ENCODE data around the gene GPR84. TPM values are rescaled to one million over a fixed set of nuclear protein-coding genes. Genes with fewer than 3 reads are reported as not detected.
A peak's percentile ranks its signal among the peaks of the same experiment; 100 is the strongest.
"Not testable (repeated sequence)": the region's sequence is repeated elsewhere in the genome, so short reads cannot be mapped to it uniquely, and the experiment has no call there.

Gene GPR84
- total and polyA plus RNA-seq, 4 experiments from 2014 or later = 0.36 TPM; not detected in 3

DNA sequence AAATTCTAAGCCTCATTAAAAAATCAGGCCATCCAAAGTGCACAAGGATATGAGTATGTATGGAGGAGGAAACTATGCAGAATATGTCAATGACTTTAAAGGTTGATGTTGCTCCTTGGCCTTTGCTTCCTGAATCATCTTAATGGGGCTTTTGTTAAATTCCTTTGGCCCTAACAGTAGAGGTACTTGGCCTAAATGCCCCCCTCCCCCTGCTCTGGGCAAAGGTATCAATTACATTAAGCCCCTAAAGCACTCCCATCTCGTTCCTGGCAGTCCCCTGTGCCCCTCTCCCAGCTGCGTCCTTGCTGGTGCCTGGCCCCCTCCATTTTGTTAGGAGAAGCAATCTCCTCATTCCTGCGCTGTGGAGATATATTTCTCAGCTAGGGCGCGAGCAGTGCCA is 34.5 kb downstream of the GPR84 start:
- Histone ChIP-seq H3K4me1 (ENCODE audit: insufficient read depth, low read length) (peaks cover 68% of the 10 kb centered on the region), H3K36me3 (ENCODE audit: insufficient read depth, low read length) (no peaks in the 10 kb centered on the region), H3K27me3 (ENCODE audit: insufficient read depth, low read length) (no peaks in the 10 kb centered on the region), H3K4me3 (ENCODE audit: low read length in 2 of 2) (no peak overlapping the region), H3K27ac (ENCODE audit: low read depth, low read length) (no peak overlapping the region), H3K9me3 (ENCODE audit: control insufficient read depth in 1 of 2, low read length in 2 of 2) (no peaks in the 10 kb centered on the region)
- DNase-seq = no peak
- peak overlapping the region in 2 of 8 donors; percentile 23 to 54 for H3K4me3 Mint-ChIP-seq
- intact Hi-C loops (cut with micrococcal nuclease) = no loop called here
- peak overlapping the region; percentile 43 to 78 (median 65) for H3K27ac Mint-ChIP-seq
- CTCF ChIA-PET (ENCODE audit: partially characterized antibody) = interaction anchor here (1.5 kb wide), 2 partner anchors 39 to 78 kb away, joined by 5 to 6 read pairs; no protein-coding TSS in a partner anchor
- H3K27me3 Mint-ChIP-seq = no peaks in the 10 kb centered on the region
- peaks cover 40 to 80% (median 57%) of the 10 kb centered on the region in 4 donors for H3K4me1 Mint-ChIP-seq
- POLR2A ChIA-PET (ENCODE audit: partially characterized antibody) = interaction anchor here (0.8 to 2.4 kb wide), 2 partner anchors 29 to 38 kb away, joined by 3 to 8 read pairs; no protein-coding TSS in a partner anchor
- peaks cover 0 to 2% (median 0%) of the 10 kb centered on the region in 8 donors for H3K9me3 Mint-ChIP-seq
- H3K36me3 Mint-ChIP-seq = peaks cover 0 to 10% of the 10 kb centered on the region in 2 donors

DNA sequence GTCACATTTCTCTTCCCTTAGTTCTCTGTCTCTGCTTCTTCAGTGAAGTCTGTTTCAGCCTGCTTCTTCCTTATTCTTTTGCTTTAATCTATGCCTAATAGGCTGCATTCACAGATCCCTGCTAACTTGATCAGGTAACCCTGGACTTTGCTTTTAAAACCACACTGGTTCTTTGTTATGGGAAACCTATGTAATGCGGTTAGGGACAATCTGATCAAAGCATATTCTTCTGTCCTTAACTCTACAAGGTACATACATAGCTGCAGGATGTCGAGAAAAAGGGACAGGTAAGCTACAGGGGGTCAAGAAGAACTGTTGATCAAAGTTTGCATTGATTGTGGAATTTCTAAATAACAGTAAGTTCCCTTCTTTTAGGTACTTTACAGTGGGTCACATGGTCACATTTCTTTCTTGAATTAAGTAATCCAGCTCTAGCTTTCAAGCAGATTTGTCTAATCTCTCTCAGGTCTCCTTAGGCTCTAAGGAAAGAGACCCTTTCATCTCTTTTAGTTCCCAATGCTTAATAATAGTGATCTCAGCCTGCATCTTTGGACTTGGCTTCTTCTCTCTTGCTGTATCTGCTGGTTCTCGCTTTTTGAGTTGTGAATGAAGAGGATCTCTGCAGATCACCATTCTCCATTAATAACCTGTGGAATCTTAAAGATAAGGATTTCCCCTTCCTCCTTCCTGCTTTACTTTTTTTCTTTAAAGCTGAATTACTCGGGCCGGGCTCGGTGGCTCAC is 35.5 kb downstream of the GPR84 start:
- peak overlapping the region in 6 of 7 donors; percentile 43 to 89 (median 71) for H3K27ac Mint-ChIP-seq
- intact Hi-C loops (cut with micrococcal nuclease) = no loop called here
- H3K27me3 Mint-ChIP-seq = no peaks in the 10 kb centered on the region
- H3K9me3 Mint-ChIP-seq = peaks cover 0 to 2% (median 0%) of the 10 kb centered on the region in 8 donors
- ChIA-PET POLR2A (ENCODE audit: partially characterized antibody) (interaction anchor here (0.6 kb wide), 1 partner anchor 48 kb away, joined by 3 read pairs; the partner anchor contains the start of gene HNRNPA1), CTCF (ENCODE audit: partially characterized antibody) (interaction anchor here (1.5 to 9.9 kb wide), 4 partner anchors 7 to 77 kb away, joined by 5 to 101 read pairs (median 8); no protein-coding TSS in a partner anchor)
- peaks cover 73% of the 10 kb centered on the region for H3K4me1 ChIP-seq (ENCODE audit: insufficient read depth, low read length)
- no peaks in the 10 kb centered on the region for H3K27me3 ChIP-seq (ENCODE audit: insufficient read depth, low read length)
- no peak overlapping the region for H3K4me3 ChIP-seq (ENCODE audit: low read length in 2 of 2)
- H3K9me3 ChIP-seq (ENCODE audit: control insufficient read depth in 1 of 2, low read length in 2 of 2) = no peaks in the 10 kb centered on the region
- no peak for DNase-seq
- peak overlapping the region in 5 of 8 donors; percentile 17 to 75 (median 29) for H3K4me3 Mint-ChIP-seq
- peaks cover 43 to 81% (median 62%) of the 10 kb centered on the region in 4 donors for H3K4me1 Mint-ChIP-seq
- no peaks in the 10 kb centered on the region for H3K36me3 ChIP-seq (ENCODE audit: insufficient read depth, low read length)
- no peak overlapping the region for H3K27ac ChIP-seq (ENCODE audit: low read depth, low read length)
- peaks cover 0 to 10% of the 10 kb centered on the region in 2 donors for H3K36me3 Mint-ChIP-seq

GRCh38 chr12:54325442-54326109 is 38.7 kb downstream of the GPR84 start:
- ChIA-PET POLR2A (ENCODE audit: partially characterized antibody) (interaction anchor here (0.8 to 4.3 kb wide), 14 partner anchors 8 to 172 kb away, joined by 3 to 69 read pairs (median 6); partner anchors contain the start of genes CBX5, HNRNPA1, NCKAP1L and NFE2), CTCF (ENCODE audit: partially characterized antibody) (interaction anchor here (0.6 to 9.9 kb wide), 25 partner anchors 9 to 109 kb away, joined by 3 to 101 read pairs (median 8); partner anchors contain the start of genes CBX5, HNRNPA1 and NFE2)
- peak overlapping the region; percentile 86 for H3K27ac ChIP-seq (ENCODE audit: low read depth, low read length)
- H3K36me3 ChIP-seq (ENCODE audit: insufficient read depth, low read length); H3K36me3 Mint-ChIP-seq; H3K27me3 ChIP-seq (ENCODE audit: insufficient read depth, low read length); H3K9me3 Mint-ChIP-seq; H3K9me3 ChIP-seq (ENCODE audit: control insufficient read depth in 1 of 2, low read length in 2 of 2); H3K27me3 Mint-ChIP-seq; DNase-seq: not testable (repeated sequence)
- Mint-ChIP-seq H3K27ac (peak overlapping the region; percentile 93 to 99 (median 98)), H3K4me1 (peaks cover 33 to 55% (median 45%) of the 10 kb centered on the region in 4 donors), H3K4me3 (peak overlapping the region; percentile 94 to 100 (median 98))
- peak overlapping the region; percentile 92 to 93 for H3K4me3 ChIP-seq (ENCODE audit: low read length in 2 of 2)
- intact Hi-C loops (cut with micrococcal nuclease) = loop anchor here (1.0 to 2.0 kb wide), 2 partner anchors 34 to 43 kb away; no protein-coding TSS in a partner anchor
- H3K4me1 ChIP-seq (ENCODE audit: insufficient read depth, low read length) = peaks cover 52% of the 10 kb centered on the region

- Mint-ChIP-seq H3K27ac (peak within 1 kb of the TSS; percentile 93 to 99 (median 98)), H3K4me1 (peaks cover 28 to 47% (median 38%) of the 10 kb centered on the region in 4 donors), H3K27me3 (no peaks in the 10 kb centered on the region), H3K9me3 (peaks cover 0 to 2% (median 0%) of the 10 kb centered on the region in 8 donors), H3K4me3 (peak within 1 kb of the TSS; percentile 94 to 100 (median 98)), H3K36me3 (peaks cover 0 to 6% of the 10 kb centered on the region in 2 donors)
- intact Hi-C loops (cut with micrococcal nuclease) = loop anchor here (1.0 to 2.0 kb wide), 4 partner anchors 34 to 74 kb away; partner anchors contain the start of genes CBX5 and HNRNPA1
- Histone ChIP-seq H3K4me1 (ENCODE audit: insufficient read depth, low read length) (peaks cover 44% of the 10 kb centered on the region), H3K27me3 (ENCODE audit: insufficient read depth, low read length) (no peaks in the 10 kb centered on the region), H3K9me3 (ENCODE audit: control insufficient read depth in 1 of 2, low read length in 2 of 2) (no peaks in the 10 kb centered on the region), H3K4me3 (ENCODE audit: low read length in 2 of 2) (peak within 1 kb of the TSS; percentile 92 to 93), H3K27ac (ENCODE audit: low read depth, low read length) (peak within 1 kb of the TSS; percentile 86), H3K36me3 (ENCODE audit: insufficient read depth, low read length) (no peaks in the 10 kb centered on the region)
- peak; percentile 93 to 99 (median 95) for DNase-seq
- ChIA-PET CTCF (ENCODE audit: partially characterized antibody) (interaction anchor here (0.6 to 9.9 kb wide), 29 partner anchors 8 to 1716 kb away, joined by 3 to 101 read pairs (median 7); partner anchors contain the start of genes CBX5, HNRNPA1 and NFE2), POLR2A (ENCODE audit: partially characterized antibody) (interaction anchor here (0.7 to 4.3 kb wide), 19 partner anchors 9 to 173 kb away, joined by 3 to 69 read pairs (median 5); partner anchors contain the start of genes CBX5, HNRNPA1, NCKAP1L and NFE2)
Measured at GRCh38 chr12:54324617-54325441, 39.5 kb downstream of the GPR84 start, which contains the start of gene COPZ1. TSS of gene COPZ1 (plus strand) at chr12:54325131. CDS start at chr12:54325164, 33 bp downstream.

DNA sequence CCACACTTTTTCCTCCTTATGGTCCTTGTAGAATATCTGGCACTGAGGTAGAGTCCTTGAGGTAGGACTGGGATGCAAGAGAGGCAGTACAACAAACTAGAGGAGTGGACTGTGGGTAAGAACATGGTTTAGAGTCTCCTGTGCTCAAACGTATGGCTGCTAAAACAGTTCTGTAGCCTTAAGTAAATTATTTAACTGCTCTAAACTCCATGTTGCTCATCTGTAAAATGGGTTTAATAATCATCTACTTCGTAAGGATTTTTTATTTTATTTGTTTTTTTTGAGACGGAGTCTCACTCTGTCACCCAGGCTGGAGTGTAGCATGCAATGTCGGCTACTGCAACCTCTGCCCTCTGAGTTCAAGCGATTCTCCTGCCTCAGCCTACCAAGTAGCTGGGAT is 42.9 kb downstream of the GPR84 start:
- Mint-ChIP-seq H3K36me3 (peaks cover 0 to 5% of the 10 kb centered on the region in 2 donors), H3K27me3 (no peaks in the 10 kb centered on the region), H3K9me3 (peaks cover 0 to 2% (median 0%) of the 10 kb centered on the region in 8 donors), H3K4me3 (no peak overlapping the region), H3K27ac (no peak overlapping the region), H3K4me1 (peaks cover 10 to 18% (median 15%) of the 10 kb centered on the region in 4 donors)
- peaks cover 15% of the 10 kb centered on the region for H3K4me1 ChIP-seq (ENCODE audit: insufficient read depth, low read length)
- ChIA-PET POLR2A (ENCODE audit: partially characterized antibody) (no interaction called here), CTCF (ENCODE audit: partially characterized antibody) (interaction anchor here (1.5 to 9.9 kb wide), 2 partner anchors 14 to 28 kb away, joined by 5 to 101 read pairs; no protein-coding TSS in a partner anchor)
- H3K27me3 ChIP-seq (ENCODE audit: insufficient read depth, low read length) = no peaks in the 10 kb centered on the region
- H3K36me3 ChIP-seq (ENCODE audit: insufficient read depth, low read length) = no peaks in the 10 kb centered on the region
- H3K4me3 ChIP-seq (ENCODE audit: low read length in 2 of 2) = no peak overlapping the region
- H3K27ac ChIP-seq (ENCODE audit: low read depth, low read length) = no peak overlapping the region
- intact Hi-C loops (cut with micrococcal nuclease) = no loop called here
- no peak for DNase-seq
- H3K9me3 ChIP-seq (ENCODE audit: control insufficient read depth in 1 of 2, low read length in 2 of 2) = no peaks in the 10 kb centered on the region
